Chondrocyte (in vitro differentiated cells): ENCODE data around the gene SCGB2B2. TPM values are rescaled to one million over a fixed set of nuclear protein-coding genes. Genes with fewer than 3 reads are reported as not detected.

ENCODE experiments used
- DNase-seq: peaks from one replicate; pipeline ENCODE4 v3.0.0; 2021; ENCODE audit warnings: mixed read lengths, low spot score
- H3K27ac Mint-ChIP-seq: one replicate; pipeline ENCODE4 v1.8.0; 2021; ENCODE audit warnings: mild to moderate bottlenecking, moderate library complexity, mixed read lengths; ENCODE audit not compliant: unreplicated experiment
- H3K27me3 Mint-ChIP-seq: 2 replicates; pipeline ENCODE4 v1.8.0; 2021; ENCODE audit warnings: low read depth, mixed read lengths
- H3K36me3 Mint-ChIP-seq: 2 replicates; pipeline ENCODE4 v1.8.0; 2021; ENCODE audit warnings: low read depth, mixed read lengths
- H3K4me1 Mint-ChIP-seq: 2 replicates; pipeline ENCODE4 v1.8.0; 2021; ENCODE audit warnings: low read depth, mild to moderate bottlenecking, mixed read lengths
- H3K4me3 Mint-ChIP-seq: one replicate; pipeline ENCODE4 v1.8.0; 2021; ENCODE audit warnings: mild to moderate bottlenecking, moderate library complexity, mixed read lengths; ENCODE audit not compliant: unreplicated experiment
- H3K9me3 Mint-ChIP-seq: 2 replicates; pipeline ENCODE4 v1.8.0; 2021; ENCODE audit warnings: low read depth, mixed read lengths
- CTCF ChIP-seq: fragments of 200-600 bp; sonication (generic); IDR thresholded peaks from 2 replicates; pipeline ENCODE4 v1.5.0; 2021; ENCODE audit warnings: antibody characterized with exemption, mild to moderate bottlenecking, moderate library complexity
- total RNA-seq: library from RNA; stranded (reverse); gene quantifications from 3 replicates; pipeline ENCODE4 v1.2.1, GENCODE V29; 2021

SCGB2B2 gene
- total RNA-seq, 1 donor from 2014 or later, result 0.47 TPM

GRCh38 chr19:34655651-34656050 is 21.3 kb downstream of the SCGB2B2 start:
- Mint-ChIP-seq H3K36me3 (peaks cover 3% of the 10 kb centered on the region), H3K27me3 (peaks cover 10% of the 10 kb centered on the region), H3K9me3 (peaks cover 42% of the 10 kb centered on the region), H3K4me1 (no peaks in the 10 kb centered on the region), H3K27ac (no peak overlapping the region), H3K4me3 (no peak overlapping the region)
- no peak for DNase-seq
- TF ChIP-seq CTCF, result no peak

DNA sequence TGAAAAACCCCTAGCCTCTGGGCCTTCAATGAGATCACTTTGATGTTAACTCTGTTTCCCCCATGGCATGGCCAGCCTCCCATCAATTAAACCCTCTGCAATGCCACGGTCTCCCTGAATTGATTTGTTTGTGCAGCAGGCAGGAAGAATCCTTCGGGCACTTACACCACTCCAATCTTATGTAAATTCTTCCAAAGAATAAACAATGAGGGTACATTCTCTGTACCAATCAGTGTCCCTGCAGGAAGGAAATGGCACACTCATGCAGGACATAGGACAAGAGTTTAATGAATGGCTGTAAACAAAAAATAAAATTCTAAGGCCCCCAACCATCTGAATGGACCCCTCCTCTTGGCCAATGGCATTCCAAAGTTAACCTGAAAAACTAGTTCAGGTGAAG is 22.2 kb downstream of the SCGB2B2 start:
- Mint-ChIP-seq H3K27ac (no peak overlapping the region), H3K36me3 (peaks cover 3% of the 10 kb centered on the region), H3K4me3 (no peak overlapping the region), H3K9me3 (peaks cover 41% of the 10 kb centered on the region), H3K4me1 (no peaks in the 10 kb centered on the region), H3K27me3 (peaks cover 10% of the 10 kb centered on the region)
- DNase-seq, result no peak
- TF ChIP-seq CTCF, result no peak

DNA sequence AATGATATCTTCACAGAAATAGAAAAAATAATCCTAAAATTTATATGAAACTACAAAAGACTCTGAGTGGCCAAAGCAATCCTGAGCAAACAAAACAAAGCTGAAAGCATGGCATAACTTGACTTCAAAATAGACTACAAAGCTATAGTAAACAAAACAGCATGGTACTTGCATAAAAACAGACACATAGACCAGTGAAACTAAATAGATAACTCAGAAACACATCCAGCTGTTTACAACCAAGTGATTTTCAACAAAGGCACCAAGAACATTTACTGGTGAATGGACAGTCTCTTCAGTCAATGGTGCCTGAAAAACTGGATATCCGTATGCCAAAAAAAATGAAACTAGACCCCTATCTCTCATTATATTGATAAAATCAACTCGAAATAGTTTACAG is 25.2 kb downstream of the SCGB2B2 start:
- Mint-ChIP-seq H3K27me3 (peaks cover 3% of the 10 kb centered on the region), H3K9me3 (peaks cover 33% of the 10 kb centered on the region), H3K4me3 (no peak overlapping the region), H3K27ac (no peak overlapping the region), H3K36me3 (peaks cover 1% of the 10 kb centered on the region), H3K4me1 (no peaks in the 10 kb centered on the region)
- DNase-seq, result no peak
- no peak for TF ChIP-seq CTCF

- peaks cover 3% of the 10 kb centered on the region for H3K27me3 Mint-ChIP-seq
- no peak for TF ChIP-seq CTCF
- no peaks in the 10 kb centered on the region for H3K4me1 Mint-ChIP-seq
- DNase-seq, result no peak
- H3K4me3 Mint-ChIP-seq, result no peak overlapping the region
- H3K9me3 Mint-ChIP-seq, result peaks cover 29% of the 10 kb centered on the region
- H3K27ac Mint-ChIP-seq, result no peak overlapping the region
- H3K36me3 Mint-ChIP-seq, result peaks cover 1% of the 10 kb centered on the region
These were observed 26.9 kb downstream of the SCGB2B2 start for GRCh38 chr19:34649886-34650543.

DNA sequence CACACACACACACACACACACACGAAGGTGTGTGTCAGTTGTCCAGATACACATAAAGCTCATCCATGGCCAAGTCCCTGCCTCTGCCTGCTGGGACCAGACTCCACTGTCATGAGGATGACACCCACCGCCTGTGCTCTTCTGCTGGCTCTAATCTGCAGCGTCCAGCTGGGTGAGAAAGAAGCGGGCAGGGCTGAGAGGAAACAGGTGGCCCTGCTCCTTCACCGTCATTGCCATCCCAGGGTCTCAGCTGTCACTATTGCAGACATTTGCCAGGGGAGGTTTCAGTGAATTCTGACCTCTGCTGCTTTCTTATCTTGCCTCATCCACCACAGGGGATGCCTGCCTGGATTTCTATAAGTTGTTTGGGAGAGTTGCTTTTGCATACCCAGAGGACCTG is 31.4 kb downstream of the SCGB2B2 start:
- Mint-ChIP-seq H3K36me3 (no peaks in the 10 kb centered on the region), H3K4me1 (no peaks in the 10 kb centered on the region), H3K9me3 (peaks cover 2% of the 10 kb centered on the region), H3K4me3 (no peak overlapping the region), H3K27ac (no peak overlapping the region), H3K27me3 (no peaks in the 10 kb centered on the region)
- DNase-seq, result no peak
- TF ChIP-seq CTCF, result no peak
